PC-9 (cell line): ENCODE measurements around the gene PET100.

Source experiments
- CTCF ChIP-seq: fragments of 200-600 bp; sonication (generic); conservative IDR thresholded peaks from 2 replicates; pipeline ENCODE4 v1.6.1; 2017; ENCODE audit warnings: mixed run types, antibody characterized with exemption, mild to moderate bottlenecking, moderate library complexity
- EZH2 ChIP-seq: fragments of 200-600 bp; sonication (generic); IDR thresholded peaks from 2 replicates; pipeline ENCODE4 v1.8.0; 2017; ENCODE audit warnings: antibody characterized with exemption, low read depth

DNA sequence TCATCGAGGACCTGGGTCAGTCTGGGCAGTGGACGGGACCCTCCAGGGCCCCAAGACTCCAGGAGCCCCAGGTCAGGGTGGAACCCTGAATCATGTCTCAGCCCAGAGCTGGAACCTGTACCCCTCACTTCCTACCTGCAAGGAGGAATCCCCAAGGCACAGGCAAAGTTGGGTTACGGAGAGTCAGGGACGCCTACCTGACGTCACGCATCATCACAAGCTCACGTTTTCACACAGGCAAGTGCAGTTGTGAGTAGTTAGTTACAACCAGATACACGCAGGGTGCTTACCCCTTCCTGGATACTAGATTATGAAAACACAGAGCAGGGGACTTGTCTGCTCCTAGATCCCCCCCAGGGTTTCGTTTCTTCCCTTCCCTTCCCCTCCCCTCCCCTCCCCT, 41.2 kb downstream of the PET100 start:
- TF ChIP-seq CTCF (no peak), EZH2 (no peak)
